ENCODE results near the gene PLD5.

The PLD5 gene

DNA sequence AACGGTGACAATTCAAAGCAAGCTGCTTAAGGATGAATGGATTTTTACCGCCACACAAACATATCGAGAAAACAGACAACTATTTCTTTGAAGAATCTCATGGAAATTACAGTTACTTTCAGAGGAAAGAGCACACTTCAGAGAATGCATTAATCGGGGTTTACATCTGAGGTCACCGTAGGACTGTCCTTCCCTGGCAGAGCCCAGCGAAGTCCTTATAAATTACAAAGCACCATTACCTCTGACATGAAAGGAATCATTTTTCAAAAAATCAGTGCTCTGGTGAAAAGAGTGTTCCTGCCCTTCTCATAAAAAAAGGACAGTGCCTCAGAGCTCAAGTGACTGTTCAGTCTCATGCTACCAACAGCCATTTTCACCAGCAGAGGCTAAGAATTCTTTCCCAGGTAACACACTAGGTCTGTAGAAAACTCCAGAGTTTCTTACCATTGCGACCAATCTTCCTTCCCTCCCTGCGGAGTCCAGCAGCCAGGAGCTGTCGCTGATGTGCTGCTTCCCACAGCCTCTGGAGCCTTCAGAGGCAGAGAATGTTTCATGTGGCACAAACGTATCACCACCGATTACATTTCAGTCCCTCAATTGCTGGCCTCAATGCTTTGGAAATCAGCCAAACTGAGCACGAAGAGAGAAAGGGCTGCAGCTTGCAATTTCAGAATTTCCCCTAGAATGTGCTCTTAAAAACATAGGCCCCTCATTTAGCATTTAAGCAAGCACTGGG, 75.4 kb downstream of the PLD5 start:
- Histone ChIP-seq H3K36me3 (ENCODE audit: insufficient read depth) (no peaks in the 10 kb centered on the region), H2AFZ (ENCODE audit: low read depth) (no peak overlapping the region), H3K4me3 (IDR thresholded peaks at IDR 0.05; ENCODE audit: insufficient read depth, low read depth, low read length) (no peak overlapping the region), H3K27me3 (ENCODE audit: insufficient read depth, low read depth) (no peaks in the 10 kb centered on the region), H4K20me1 (ENCODE audit: insufficient read depth) (no peaks in the 10 kb centered on the region), H3K9ac (no peak overlapping the region), H3K79me2 (ENCODE audit: insufficient read depth, low read depth) (no peaks in the 10 kb centered on the region), H3K4me2 (no peak overlapping the region), H3K27ac (no peak overlapping the region), H3K4me1 (ENCODE audit: low read depth, poor library complexity, severe bottlenecking) (no peaks in the 10 kb centered on the region)
- TF ChIP-seq CTCF (conservative IDR thresholded peaks at IDR 0.05; ENCODE audit: low read depth, low read length): no peak

DNA sequence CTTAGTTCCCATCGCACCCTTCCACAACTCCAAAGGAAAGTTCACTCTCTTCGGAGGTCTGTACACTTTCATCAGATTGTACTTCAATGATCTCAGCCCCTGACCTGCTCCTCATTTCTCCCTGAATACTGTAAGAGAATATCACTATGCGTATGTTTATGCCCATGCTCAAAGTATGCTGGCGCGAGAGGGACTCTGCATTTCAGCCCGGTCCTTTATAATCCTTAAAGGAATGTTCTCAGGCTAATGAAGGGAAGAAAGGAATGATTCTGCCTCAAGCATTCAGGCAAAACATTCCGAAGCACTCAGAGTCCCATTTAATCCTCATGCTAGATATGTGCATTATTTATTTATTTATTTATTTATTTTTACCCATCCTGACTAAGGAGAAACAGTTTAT, 76.8 kb downstream of the PLD5 start:
- H3K36me3 ChIP-seq (ENCODE audit: insufficient read depth): no peaks in the 10 kb centered on the region
- H3K4me3 ChIP-seq (IDR thresholded peaks at IDR 0.05; ENCODE audit: insufficient read depth, low read depth, low read length): no peak overlapping the region
- H2AFZ ChIP-seq (ENCODE audit: low read depth): no peak overlapping the region
- no peaks in the 10 kb centered on the region for H3K4me1 ChIP-seq (ENCODE audit: low read depth, poor library complexity, severe bottlenecking)
- no peaks in the 10 kb centered on the region for H3K27me3 ChIP-seq (ENCODE audit: insufficient read depth, low read depth)
- no peak overlapping the region for H3K4me2 ChIP-seq
- no peak overlapping the region for H3K27ac ChIP-seq
- H4K20me1 ChIP-seq (ENCODE audit: insufficient read depth): no peaks in the 10 kb centered on the region
- H3K79me2 ChIP-seq (ENCODE audit: insufficient read depth, low read depth): no peaks in the 10 kb centered on the region
- H3K9ac ChIP-seq: no peak overlapping the region
- no peak for TF ChIP-seq CTCF (conservative IDR thresholded peaks at IDR 0.05; ENCODE audit: low read depth, low read length)

DNA sequence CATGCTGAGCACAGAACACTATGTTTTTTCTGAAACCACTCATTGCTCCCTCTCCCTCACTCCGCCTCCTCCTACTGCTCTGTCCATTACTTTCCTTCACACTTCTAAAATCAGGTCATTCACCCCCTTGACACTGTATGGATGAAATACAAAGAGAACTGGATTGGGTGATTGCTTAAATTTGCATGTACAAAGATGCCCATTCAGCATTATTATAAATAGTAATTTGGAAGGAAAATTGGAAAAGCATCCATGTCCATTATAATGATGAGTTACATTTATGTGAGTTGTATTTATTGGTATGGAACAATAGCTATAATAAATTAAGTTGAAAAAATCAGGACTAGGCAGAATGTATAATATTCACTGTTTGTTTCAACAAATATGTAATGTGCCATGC, 83.7 kb downstream of the PLD5 start:
- no peak overlapping the region for H3K27ac ChIP-seq
- no peak overlapping the region for H2AFZ ChIP-seq (ENCODE audit: low read depth)
- no peaks in the 10 kb centered on the region for H3K4me1 ChIP-seq (ENCODE audit: low read depth, poor library complexity, severe bottlenecking)
- no peak overlapping the region for H3K4me3 ChIP-seq (IDR thresholded peaks at IDR 0.05; ENCODE audit: insufficient read depth, low read depth, low read length)
- TF ChIP-seq CTCF (conservative IDR thresholded peaks at IDR 0.05; ENCODE audit: low read depth, low read length): no peak
- no peaks in the 10 kb centered on the region for H3K36me3 ChIP-seq (ENCODE audit: insufficient read depth)
- no peak overlapping the region for H3K4me2 ChIP-seq
- no peak overlapping the region for H3K9ac ChIP-seq
- no peaks in the 10 kb centered on the region for H3K27me3 ChIP-seq (ENCODE audit: insufficient read depth, low read depth)
- no peaks in the 10 kb centered on the region for H4K20me1 ChIP-seq (ENCODE audit: insufficient read depth)
- H3K79me2 ChIP-seq (ENCODE audit: insufficient read depth, low read depth): no peaks in the 10 kb centered on the region

GRCh38 chr1:242435200-242435599, 89.3 kb downstream of the PLD5 start:
- Histone ChIP-seq H3K79me2 (ENCODE audit: insufficient read depth, low read depth) (no peaks in the 10 kb centered on the region), H3K4me2 (no peak overlapping the region), H3K4me1 (ENCODE audit: low read depth, poor library complexity, severe bottlenecking) (no peaks in the 10 kb centered on the region), H2AFZ (ENCODE audit: low read depth) (no peak overlapping the region), H3K36me3 (ENCODE audit: insufficient read depth) (no peaks in the 10 kb centered on the region), H4K20me1 (ENCODE audit: insufficient read depth) (no peaks in the 10 kb centered on the region), H3K27ac (no peak overlapping the region), H3K27me3 (ENCODE audit: insufficient read depth, low read depth) (no peaks in the 10 kb centered on the region), H3K4me3 (IDR thresholded peaks at IDR 0.05; ENCODE audit: insufficient read depth, low read depth, low read length) (no peak overlapping the region), H3K9ac (no peak overlapping the region)
- no peak for TF ChIP-seq CTCF (conservative IDR thresholded peaks at IDR 0.05; ENCODE audit: low read depth, low read length)

All from KMS-11 (cell line).